LHCN-M2 (cell line): ENCODE data around the gene C9. TPM values are rescaled to one million over a fixed set of nuclear protein-coding genes. Genes with fewer than 3 reads are reported as not detected.
"Not testable (repeated sequence)": the region's sequence is repeated elsewhere in the genome, so short reads cannot be mapped to it uniquely, and the experiment has no call there.

Experiments used
- DNase-seq: peaks from one replicate; pipeline ENCODE4 v3.0.0-alpha.2; 2012; ENCODE audit warnings: low read depth
- total RNA-seq: library from RNA; depleted of rRNA; stranded (reverse); fragments of >200 nt; gene quantifications from 2 replicates; pipeline ENCODE4 v1.2.3, GENCODE V29; 2014

The C9 gene
- total RNA-seq, 1 experiment from 2014 or later = not detected

DNA sequence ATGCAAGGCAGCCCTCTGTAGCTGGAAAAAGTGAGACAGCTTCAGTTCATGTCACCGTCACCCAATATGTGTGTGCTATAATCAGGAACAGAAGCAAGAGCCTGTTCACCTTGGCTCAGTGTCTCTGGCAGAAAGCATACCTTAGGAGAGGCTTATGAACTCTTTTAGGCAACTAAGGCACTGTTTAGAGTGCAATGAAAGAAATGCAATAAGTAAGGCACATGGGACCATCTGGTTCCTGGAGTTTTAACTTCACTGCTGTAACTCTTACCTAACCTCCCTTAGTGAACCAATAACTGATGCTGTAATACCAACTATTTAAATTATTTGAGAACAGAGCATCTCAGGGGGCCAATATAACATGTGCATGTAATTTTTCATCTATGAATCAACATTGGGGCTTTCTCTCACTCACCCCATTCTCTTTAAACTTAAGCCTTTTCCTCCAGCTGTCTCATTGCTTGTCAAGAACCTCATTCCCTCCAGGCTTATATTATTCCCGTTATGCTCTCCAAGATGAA lies 32.4 kb downstream of the C9 start:
- peak; percentile 81 for DNase-seq

DNA sequence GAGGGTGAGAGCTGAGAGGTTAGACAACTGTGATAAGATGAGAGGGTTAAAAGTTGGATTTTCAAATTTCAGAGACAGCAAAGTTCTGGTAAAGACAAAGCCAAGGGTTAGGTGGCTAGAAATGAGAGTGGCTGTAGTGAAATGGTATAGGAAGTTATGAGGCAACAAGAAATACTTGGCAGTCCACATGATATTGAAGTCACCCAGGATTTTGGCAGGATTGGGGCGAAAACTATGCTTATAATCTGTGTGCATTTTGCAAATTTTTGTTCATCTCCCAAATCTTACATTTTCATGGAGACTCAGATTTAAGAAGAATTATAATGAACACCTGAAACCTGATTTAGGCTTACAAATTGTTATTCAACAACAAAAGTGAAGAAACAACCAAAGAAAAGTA lies 35.6 kb downstream of the C9 start:
- no peak for DNase-seq

DNA sequence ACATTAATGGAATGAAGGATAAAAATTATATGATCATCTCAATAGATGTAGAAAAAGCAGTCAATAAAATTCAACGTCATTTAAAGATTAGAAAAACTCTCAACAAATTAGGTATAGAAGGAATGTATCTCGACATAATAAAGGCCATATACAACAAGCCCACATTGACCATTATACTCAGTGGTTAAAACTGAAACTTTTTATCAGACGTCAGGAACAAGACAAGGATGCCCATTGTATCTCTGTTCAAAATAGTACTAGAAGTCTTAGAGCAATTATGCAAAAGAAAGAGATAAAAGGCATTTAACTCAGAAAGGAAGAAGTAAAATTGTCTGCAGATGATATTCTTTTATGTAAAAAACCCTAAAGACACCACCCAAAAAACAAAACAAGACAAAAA lies 40.8 kb downstream of the C9 start:
- no peak for DNase-seq

DNA sequence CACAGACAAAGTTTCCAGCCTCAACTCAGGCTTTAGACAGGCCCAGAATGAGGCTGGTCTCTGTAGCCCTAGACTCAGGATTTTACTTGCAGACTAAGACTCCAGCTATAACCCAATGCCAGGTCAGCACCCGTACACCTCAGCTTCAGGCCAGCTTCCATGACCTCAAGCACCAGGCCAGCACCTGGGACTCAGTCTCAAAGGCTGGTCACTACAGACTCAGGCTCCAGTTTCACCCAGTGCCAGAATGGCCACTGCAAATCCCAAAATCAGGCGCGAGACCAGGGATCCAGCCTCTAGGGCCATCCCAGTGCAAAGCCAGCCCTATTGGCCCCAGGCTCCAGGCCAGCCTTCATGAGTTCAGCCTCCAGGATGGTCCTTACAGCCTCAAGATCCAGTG lies 44.9 kb downstream of the C9 start:
- no peak for DNase-seq

DNA sequence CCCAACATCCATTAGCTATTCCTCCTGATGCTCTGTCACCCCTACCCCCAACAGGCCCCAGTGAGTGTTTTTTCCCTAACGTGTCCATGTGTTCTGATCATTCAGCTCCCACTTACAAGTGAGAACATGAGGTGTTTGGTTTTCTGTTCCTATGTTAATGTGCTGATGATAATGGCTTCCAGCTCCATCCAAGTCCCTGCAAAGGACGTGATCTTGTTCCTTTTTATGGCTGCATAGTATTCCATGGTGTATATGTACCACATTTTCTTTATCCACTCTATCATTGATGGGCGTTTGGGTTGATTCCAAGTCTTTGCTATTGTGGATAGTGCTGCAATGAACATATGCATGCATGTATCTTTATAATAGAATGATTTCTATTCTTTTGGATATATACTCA lies 47.8 kb downstream of the C9 start:
- DNase-seq = not testable (repeated sequence)

DNA sequence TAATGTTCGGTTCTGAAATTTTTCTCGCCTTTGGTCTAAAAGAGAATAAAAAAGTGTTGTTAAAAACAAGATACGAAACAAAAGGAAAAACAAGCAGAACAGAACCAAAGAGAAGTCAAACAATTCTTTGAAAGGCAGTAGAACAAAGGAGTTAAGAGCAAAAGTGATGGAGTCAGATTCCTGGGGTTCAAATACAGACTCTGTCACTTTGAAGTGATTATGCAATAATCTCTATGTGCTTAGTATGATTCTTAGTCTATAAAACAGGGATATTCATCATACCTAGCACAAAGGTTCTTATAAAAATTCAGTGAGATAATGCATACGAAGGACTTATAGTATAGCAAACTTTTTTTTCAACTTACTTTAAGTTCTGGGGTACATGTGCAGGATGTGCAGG lies 48.3 kb downstream of the C9 start:
- DNase-seq = no peak

DNA sequence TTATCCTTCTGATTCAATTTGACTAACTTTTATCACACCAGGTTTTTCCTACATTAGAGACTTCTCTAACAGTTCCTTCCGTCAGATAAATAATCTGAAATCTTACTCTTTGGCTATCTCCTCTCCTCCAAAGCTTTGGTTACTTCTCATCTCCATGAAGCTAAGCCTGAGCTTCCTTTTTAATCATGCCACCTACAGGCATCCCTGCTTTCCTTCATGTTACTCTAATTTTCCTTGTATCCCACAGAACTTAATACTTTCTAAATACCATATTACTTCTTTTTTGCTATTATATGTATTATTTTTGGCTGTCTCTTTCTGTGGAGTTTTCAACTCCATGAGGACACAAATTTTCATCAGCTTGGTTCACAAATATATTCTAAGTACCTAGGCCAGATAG lies 49.7 kb downstream of the C9 start:
- DNase-seq = no peak

DNA sequence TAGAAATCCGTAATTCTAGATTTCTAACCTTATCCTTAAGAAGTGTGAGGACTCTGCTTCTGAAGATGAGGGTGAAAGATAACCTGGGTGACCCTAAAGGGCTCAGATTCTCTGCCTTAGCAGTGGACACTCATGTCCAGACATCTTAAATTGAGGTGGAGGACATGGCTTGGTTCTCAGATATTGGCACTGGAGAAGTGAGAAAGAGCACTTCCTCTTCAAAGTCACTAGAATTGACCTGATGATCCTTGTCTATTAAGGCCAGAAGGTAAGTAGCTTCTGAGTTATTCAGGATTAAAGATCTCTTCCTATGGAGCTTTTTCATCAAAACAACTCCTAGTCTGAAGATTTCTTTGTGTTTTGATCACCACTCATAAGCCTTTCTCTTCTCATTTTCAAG lies 54.8 kb downstream of the C9 start:
- DNase-seq = no peak

DNA sequence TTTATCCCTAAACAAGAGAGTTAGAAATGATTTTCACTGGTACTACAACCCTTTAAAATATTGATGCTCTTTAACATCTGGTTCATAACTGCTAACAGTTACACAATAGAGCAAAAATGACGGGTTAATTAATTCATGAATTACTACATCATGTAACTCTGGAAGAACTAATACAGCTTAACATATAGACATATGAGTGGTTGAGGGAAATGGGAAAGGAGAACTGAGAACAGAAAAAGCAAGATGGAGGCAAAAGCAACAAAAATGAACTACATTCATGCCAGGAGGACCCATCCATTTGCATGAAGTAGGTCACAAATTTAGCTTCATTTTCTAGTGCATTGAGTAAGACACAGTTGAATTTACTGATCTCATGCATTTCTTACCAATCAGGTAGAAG lies 61.8 kb downstream of the C9 start:
- DNase-seq = no peak

DNA sequence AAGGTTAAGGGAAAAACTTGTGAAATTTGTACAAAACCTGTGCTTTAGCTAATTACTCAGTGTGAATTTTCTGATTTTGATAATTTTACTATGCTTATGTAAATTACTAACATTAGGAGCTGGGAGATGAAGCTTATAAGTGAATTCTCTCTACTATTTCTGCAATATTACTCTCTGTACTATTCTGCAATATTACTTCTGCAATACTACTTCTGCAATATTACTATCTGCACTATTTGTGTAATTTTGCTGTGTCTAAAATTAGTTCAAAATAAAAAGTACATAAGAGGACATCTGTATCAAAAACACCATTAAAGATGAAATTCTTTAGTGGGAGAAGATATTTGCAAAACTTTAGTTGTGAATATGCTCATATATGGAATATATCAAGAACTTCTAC lies 62.9 kb downstream of the C9 start:
- no peak for DNase-seq

DNA sequence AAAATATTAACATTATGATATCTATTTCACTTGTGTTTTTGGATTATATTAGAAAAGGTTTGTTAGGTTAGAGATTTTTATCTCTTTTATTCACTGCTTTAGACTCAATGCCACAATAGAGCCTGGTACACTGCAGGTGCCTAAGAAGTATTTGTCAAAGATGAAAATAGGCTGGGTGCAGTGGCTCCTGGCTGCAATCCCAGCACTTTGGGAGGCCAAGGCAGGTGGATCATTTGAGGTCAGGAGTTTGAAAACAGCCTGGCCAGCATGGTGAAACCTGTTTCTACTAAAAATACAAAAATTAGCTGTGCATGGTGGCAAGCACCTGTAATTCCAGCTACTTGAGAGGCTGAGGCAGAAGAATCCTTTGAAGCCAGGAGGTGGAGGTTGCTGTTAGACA lies 64.3 kb downstream of the C9 start:
- DNase-seq = no peak

DNA sequence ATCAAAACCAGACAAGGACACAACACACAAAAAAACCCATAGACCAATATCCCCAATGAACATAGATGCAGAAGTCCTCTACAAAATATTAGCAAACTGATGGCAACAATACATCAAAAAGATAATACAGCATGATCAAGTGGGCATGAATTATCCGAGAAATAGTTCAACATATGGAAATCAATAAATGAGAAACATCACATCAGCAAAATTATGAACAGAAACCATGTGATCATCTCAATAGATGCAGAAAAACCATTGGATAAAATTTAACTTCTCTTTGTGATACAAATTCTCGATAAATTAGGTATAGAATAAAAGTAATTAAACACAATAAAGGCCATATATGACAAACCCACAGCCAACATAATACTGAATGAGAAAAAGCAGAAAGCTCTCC lies 69.6 kb downstream of the C9 start:
- DNase-seq = no peak

DNA sequence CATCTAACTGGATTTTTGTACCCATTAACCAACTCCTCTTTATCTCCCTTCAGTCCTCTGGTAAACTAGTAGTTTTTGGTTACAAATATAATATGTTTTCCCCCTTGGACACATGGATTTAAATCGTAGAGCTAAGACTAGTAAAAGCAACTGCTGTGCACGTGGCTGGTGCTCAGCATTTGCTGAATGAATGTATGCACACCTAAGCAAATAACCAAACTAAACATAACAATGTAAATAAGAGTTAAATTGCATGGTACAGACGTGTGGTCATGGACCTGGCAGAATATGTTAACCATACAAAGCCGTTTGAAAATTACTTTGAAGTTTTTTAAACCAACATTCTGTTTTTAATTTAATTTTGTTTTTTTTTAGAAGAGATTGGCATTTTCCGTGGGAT lies 79.7 kb downstream of the C9 start:
- DNase-seq = no peak

DNA sequence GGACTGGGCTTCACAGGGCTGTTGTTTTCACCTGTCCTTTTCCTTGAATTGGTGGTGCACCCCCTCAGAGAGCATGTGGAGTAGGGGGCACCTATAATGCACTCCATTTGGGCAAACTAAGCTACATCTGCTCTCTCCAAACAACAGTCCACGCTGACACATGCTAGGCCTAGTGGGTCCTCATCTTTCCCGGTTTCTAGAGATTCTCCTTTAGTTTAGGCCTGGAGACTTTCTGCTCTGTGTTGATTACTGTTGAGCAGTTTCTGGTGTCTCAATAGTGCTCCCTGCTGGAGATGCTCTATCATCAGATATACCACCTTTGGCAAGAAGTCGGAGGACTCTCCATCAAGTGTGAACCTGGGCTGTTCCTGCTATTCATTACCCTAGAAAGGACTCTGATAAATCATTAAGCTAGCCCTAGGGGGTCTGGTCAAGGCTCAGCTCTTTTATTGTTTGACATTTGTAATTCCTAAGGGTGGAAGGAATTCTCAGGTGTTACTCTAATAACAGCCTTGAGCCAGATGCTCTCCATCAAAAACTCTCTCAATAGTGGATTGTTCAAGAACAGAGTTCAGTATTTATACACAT lies 81.0 kb downstream of the C9 start:
- DNase-seq = peak; percentile 64

DNA sequence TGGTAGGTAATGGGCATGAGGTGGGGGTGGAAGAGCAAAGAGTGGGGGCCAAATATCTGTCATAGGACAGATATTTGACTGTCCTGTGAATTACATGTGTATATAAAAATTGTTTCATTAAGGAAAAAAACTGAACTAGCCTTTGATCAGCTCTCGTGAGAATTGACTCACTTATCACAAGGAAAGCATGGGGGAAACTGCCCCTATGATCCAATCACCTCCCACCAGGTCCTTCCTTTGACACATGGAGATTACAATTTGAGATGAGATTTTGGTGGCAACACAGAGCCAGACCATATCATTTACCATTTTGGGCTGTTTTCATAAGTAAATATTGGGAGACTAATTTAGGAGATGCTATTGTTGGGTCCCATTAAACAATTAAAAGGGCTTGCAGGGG lies 81.7 kb downstream of the C9 start:
- no peak for DNase-seq

DNA sequence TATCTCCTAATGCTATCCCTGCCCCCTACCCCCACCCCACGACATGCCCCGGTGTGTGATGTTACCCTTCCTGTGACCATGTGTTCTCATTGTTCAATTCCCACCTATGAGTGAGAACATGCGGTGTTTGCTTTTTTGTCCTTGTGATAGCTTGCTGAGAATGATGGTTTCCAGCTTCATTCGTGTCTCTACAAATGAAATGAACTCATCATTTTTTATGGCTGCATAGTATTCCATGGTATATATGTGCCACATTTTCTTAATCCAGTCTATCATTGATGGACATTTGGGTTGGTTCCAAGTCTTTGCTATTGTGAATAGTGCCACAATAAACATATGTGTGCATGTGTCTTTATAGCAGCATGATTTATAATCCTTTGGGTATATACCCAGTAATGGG lies 88.4 kb downstream of the C9 start:
- not testable (repeated sequence) for DNase-seq

DNA sequence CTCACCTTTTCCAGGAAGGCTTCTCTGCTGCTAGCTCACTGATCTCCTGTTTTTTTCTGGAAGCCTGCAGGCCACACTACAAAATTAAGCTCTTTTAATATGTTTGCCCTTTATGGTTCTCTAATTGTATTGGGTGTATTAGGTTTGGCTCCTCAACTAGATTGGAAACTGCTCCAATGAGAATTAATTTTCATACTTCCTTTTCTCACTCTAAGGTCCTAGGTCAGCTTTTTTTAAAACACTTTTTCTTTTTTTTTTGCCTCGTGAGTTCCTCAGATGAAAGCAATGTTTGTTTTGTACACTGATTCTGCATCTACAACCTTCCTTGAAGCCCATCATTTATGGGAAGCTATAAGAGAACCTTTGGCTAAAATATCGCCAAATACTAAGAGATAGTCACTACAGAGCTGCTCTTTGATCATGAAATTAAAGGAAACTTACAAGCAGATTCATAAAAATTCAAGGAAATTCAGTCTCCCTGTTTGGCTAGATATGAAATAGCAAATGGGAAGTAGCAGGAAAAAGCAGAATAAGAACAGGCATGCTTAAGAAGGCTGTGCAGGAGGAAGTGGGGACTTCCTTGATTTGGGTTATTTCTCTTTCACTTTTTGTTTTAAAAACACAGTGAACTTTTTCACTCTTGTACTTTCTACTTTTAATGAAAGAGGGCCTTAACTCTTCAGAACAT lies 89.8 kb downstream of the C9 start:
- no peak for DNase-seq

DNA sequence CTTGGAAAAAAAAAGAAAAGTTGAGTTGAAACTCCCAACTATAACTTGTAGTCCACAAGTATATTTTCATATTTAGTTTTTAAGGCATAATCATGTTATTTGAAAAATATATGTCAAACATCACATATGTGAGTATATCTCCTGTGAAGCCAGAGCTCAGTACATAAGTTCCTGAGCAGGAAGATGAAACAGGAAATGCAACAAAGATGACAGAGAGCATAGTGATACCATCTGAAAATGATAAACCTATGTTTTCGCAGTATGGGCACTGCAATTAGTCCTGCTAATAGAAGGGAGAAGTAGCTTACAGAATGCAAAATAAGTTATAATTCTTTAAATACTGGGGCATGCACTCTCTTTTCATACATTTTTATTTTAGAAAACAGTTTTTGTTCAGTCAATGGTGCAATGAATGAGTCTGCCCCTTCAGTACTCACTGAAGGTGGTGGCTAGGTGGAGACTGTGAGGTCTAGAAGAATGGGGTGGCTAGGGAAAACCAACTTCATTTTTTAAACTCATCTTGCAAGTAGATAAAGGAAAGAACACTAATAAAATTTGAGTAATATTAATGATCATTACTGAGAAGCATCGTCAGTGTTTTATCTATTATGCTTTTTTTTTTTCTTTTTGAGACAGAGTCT lies 90.9 kb downstream of the C9 start:
- DNase-seq = no peak

DNA sequence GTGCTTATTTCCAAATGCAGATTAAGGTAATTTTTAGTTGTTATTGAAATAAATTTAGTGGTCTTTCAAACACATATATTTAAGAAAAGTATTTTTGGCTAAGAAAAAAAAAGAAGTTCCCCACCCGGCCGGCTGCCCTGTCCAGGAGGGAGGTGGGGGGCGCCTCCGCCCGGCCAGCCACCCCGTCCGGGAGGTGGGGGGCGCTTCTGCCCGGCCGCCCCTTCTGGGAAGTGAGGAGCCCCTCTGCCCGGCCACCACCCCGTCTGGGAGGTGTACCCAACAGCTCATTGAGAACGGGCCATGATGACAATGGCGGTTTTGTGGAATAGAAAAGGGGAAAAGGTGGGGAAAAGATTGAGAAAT lies 91.4 kb downstream of the C9 start:
- DNase-seq = not testable (repeated sequence)

DNA sequence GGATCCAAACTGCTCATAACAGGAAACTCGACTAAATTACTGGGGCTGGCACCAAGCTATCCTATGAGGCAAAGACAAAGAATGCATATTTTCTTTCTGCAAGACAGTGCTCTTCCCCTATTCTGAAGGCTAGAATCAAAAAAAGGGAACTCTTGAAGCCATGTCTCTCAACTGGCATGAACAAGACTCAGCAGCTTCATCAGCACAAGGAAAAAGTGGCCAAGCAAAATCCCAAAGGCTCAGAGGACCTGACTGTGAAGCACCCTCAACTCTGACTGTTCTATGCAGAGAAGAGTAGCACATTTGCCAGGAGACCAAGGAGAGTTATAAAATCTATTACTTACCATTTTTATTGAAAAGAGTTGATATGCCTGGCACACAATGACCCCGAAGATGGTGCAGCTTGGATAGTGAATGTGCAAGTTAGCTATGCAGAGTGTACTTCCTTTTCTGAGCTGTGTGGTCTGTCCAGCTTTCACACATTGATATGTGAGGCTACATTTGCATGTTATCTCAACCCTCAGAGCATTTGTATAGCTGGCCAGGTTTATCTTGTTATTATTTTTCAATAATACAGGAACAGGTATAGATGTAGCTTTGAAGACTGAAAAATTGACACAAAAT lies 94.0 kb downstream of the C9 start:
- no peak for DNase-seq

DNA sequence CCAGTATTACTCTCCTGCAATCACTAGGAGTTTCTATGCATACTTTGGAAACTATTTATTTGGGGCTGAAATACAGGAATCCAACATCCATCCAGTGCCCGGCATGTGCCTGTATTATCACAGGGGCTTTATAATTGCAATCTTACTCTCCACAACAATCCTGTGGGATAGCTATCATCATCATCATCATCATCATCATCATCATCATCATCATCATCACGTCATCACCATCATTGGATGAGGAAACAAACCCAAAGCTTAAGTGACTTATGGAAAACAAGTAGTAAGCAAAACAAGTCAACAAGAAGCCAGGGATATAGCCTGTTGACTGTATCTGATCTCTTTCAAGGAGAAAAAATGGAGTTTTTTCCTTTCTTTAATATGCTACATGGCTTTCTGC lies 97.1 kb downstream of the C9 start:
- DNase-seq = no peak

DNA sequence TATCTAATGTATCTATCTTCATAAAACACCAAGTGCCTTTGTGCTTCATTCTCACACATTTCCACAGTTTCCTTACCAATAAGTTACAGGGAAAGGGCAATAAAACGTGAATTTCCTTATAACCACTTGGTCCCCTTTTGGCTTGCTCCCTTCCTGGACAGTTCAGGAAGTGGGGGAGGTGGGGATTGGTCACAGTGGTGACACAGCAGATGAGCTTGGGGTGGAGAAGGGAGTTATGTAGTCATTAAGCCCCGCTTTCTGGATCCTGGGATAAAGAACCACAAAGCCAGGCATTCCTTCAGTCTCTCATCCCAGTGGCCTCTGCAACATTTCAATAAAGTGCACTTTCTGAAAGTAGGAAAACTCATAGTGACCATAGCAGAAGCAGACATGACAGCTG lies 97.9 kb downstream of the C9 start:
- peak; percentile 6 for DNase-seq

DNA sequence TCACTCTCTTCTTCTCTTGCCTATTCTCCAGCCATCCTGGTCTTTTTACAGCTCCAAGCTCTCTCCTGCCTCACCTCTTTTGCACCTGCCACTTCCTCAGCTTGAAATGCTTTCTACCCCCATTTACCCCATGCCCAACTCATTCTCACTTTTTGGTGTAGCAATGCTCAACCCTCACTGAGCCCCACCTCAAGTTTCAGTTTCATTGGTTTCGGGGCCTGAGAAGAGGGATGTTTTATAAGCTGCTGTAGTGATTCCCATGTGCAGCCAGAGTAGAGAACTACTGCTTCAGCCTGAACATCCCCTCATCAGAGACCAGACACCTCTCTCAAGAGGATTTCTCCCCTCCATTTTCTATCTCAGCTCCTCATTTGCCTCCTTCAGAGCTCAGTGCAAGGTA lies 99.8 kb downstream of the C9 start:
- DNase-seq = no peak
